Activated CD4-positive, alpha-beta T cell treated with anti-CD3 and anti-CD28 coated beads, Interleukin-2, amount 50 U/mL, for 4 hours (primary cell): ENCODE measurements around the gene CXXC4.

ENCODE experiments used
- DNase-seq, 2 experiments: peaks; one replicate each; pipeline ENCODE4 v3.0.0-alpha.2; 2020

Gene CXXC4

DNA sequence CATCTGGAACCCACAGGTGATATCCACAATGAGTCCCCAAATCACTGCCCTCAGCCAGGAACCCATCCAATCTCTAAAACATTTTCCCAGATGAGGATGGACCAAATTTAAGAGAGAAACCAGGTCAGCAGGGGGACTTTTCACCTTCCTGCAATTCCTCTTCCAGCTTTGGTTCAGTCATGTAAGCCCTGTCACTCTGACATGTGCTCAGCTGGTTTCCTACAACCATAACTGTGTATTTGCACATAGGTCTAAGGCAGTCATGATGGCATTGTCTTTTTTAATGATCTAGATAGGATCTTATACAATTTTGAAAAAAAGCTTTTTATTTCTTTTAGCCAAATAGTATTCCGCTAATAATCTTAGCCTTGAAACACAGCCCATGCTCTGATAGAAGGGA is 6.5 kb downstream of the CXXC4 start:
- no peak for DNase-seq

DNA sequence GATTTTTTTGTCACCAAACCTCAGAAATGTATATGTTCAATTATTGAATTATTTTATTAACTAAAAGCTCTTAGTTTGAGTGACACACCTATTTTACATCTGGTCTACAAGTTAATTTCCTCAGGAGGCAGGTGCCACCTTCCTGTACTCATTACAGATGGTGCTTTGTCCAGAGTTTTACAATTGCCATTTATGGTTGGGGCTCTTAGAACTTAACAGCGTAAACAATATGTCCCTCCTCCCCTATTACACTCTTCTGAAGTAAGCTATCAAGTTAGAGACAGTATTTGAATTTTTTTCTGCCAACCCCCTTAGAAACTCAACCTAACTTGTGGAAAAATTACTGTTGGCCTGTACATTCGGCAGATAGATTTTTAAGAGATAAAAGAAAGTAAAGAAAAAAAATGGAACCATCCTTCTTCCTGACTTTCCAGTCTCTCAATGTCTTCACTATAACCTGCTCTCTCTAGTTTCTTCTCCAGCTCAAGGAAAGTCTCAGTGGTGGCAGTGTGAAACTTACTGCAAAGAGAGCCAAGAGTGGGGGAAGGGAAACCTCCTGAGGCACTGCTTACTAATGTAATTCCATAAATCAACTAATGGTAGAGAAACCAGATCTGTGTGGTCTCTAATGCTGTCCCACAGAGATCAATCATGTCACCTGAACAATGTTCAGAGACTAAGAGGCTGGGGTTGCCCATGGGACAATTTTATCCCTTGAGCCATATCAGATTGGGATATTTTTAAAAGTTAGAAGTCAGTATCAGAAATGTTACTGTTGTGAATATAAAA is 7.8 kb downstream of the CXXC4 start:
- no peak for DNase-seq

DNA sequence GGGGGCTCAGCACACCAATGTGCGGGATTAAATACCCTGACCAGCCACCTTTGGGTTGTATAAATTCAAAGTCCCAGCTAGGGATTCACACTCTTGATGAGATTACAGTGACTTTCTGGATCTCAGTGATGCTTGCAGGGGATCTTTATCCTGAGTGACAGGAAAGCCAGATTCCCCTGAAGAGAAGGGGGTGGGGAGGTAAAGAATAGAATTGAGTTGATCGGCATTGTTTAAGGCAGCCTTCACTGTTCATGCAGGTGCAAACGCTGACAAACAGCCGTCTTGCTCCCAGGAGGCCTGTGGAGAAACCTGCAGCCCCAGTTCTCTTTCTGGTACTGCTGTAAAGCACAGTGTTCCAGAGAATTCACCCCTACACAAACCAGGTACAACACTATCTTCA is 19.0 kb downstream of the CXXC4 start:
- DNase-seq = no peak

DNA sequence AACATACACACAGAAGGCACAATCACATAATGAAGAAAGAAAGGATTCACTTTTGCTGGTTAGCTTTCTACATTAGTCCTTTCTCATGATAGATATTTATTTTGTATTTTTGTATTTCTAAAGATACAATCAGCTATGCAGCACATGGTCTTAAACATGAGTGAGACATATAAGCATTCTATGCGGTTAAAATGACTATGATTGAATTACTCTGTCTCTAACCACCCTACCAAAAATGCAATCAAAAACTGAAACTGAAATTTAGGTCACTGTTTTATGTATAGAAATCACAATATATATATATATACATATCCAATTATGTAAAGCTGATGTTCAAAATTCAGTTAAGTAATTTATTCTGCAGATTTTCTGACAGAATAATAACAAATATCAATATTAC is 21.9 kb downstream of the CXXC4 start:
- no peak for DNase-seq

DNA sequence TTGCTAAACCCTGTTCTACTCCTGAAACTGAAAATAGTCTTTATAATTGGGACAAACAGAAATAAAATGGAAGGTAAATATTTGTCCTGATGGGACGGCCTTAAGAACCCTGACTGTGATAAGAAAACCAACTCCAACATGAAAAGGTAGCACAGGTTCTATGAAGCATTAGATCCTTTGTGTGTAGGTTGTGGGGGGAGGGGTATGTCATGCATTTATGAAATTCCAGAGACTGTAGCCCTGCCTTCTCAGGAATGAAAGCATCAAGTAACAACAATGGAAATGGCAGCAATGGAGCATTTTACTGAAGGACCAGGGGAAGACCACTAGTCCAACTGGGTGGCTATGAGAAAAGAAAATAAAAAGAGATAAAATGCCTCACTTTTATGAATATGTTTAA is 23.9 kb downstream of the CXXC4 start:
- no peak for DNase-seq

DNA sequence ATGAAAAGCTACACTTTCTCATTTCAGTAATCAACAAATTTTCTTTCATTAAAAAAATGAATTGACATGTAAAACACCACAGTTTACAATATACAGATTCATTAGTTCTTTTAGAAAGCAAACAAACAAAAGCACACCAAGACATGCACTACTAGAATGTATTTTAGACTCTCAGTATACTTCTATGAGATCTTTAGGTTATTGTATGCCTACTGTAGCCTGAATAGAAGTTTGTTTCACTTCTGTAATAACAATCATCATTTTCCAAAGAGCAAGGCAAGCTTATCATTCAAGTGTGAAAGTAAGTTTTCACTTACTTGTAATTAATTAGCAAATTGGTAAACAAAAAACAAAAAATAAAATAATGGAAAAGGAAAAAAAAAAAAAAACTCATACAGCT is 24.9 kb downstream of the CXXC4 start:
- DNase-seq = no peak

DNA sequence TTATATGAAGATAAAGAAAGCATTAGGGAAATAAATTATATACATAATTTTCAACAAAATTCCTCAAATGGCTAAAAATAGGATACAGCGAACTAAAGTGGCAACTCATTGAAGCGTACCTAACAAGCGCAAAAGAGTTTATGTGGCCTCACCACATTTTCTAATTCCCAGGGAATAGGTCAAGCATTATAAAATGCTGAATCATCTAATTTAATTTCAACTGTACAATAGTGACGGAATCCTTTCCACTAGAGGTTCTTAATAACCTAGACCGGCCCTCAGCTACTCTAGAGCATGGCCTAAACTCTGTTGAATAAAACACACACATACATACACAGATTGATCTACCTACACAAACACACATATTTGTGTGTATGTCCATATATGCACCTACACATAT is 29.1 kb downstream of the CXXC4 start:
- no peak for DNase-seq

DNA sequence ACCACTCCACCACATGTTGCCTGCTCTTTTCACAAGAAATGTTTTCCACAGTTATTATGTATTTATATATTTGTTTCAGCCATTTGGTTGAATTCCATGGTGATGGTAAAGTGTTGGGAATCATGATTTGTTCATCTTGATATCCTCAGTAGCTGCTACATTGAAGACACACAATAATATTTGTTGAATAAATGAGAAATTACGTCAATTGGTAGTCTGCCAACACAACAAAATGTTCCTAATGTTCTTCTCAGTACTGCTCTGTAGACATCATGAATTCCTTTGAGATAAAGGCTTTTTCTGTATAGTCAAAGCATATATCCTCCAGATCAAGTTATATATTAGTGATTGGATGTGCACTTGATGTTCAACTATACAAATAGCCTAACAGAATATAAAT is 29.5 kb downstream of the CXXC4 start:
- DNase-seq = no peak

DNA sequence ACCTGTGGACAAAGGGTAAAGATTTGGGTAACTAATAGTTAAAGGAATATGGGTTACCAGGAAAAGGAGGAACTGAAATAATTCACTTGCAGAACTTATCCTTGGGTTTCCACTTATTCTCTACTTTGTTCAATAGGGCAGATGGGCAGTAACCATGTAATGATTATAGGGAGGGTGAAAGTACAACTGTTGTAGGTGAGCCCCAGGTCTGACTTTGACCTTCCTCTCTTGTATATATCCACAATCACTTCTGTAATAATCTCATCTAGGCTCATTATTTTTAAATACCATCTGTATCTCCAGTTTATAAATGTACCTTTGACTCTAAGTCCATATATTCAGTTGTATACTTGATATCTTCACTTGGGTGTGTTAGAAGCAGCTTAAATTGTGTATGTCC is 32.1 kb downstream of the CXXC4 start:
- DNase-seq = no peak

DNA sequence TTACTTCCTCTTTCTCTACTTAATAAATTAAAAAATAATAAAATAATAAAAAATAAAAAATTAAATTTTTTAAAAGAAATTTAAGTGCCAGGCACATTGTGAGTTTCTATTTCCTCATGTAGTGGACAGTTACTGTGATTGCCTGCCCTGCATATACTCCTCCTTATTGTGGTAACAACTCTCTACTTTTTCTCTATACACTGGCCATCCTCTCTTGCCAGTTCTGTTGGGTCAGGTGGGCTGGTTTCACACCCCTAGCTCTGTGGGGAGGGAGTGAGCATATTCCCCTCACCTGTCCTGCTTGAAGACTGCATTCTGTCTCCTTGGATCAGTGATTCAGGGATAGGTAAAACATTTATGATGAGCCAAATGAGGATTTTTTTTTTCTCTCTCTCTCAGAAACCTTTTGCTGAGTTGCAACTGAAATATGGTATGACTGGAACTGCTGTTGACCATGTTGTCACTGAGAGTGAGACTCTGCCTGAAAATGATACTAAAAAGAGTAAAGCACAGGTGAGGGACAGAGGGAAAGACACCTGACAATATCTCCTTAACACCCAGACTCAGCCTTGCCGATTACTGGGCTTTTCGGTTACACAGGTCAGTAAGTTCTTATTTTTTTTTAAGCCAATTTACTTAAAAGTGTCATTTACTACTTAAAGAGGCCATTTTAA is 37.2 kb downstream of the CXXC4 start:
- DNase-seq = no peak

DNA sequence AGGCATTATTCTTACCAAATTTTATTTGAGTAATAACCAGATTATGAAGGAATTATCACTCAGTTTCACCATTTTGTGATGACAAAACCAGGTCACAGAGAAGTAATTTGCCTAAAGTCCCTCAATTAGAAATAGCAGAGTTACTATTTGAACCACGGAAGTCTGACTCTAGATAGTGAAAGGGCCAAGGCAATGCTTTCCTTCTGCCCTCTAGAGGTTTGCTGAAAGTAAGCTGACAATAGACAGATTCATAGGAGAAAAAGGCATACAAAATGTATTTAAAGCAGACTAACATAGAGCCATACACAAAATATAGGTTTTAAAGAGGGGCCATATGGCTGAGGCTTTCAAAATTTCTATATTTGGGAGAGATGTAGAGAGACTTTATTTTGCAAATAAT is 43.1 kb downstream of the CXXC4 start:
- no peak for DNase-seq

DNA sequence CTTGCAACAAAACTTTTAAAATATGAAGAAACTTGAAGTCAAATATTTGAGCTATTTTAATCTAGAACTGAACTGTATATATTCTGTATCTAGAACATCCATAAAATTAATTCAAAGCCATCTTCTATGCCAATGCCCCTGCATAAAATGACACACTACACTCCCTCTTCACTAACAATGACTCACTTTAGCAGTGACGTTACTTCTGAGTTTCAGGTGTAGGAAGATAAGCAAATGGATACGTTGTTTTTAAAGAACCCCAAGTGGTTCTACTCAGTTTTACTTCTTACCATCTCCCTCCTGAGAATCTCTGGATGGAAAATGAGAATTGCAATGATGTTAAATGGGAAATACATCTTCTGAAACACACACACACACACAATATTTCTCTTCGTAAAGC is 45.2 kb downstream of the CXXC4 start:
- DNase-seq = no peak

DNA sequence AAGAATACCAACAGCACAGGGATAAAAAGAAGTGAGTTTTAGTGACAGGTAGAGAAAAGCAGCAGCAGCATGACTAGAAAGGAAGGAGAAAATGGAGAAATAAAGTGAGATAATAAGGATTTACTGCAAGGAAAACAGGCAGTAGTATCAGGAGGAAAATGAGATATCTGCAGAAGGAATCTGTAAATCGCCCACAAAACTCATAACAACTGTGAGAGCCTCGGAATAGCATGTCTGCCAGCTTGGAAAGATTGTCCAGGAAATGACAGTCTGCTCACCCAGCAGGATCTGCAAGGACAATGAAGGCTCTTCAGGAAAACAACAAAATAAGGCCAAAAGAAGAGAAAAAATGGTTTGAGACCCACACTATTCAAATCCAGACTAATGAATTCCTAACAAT is 47.4 kb downstream of the CXXC4 start:
- no peak for DNase-seq

DNA sequence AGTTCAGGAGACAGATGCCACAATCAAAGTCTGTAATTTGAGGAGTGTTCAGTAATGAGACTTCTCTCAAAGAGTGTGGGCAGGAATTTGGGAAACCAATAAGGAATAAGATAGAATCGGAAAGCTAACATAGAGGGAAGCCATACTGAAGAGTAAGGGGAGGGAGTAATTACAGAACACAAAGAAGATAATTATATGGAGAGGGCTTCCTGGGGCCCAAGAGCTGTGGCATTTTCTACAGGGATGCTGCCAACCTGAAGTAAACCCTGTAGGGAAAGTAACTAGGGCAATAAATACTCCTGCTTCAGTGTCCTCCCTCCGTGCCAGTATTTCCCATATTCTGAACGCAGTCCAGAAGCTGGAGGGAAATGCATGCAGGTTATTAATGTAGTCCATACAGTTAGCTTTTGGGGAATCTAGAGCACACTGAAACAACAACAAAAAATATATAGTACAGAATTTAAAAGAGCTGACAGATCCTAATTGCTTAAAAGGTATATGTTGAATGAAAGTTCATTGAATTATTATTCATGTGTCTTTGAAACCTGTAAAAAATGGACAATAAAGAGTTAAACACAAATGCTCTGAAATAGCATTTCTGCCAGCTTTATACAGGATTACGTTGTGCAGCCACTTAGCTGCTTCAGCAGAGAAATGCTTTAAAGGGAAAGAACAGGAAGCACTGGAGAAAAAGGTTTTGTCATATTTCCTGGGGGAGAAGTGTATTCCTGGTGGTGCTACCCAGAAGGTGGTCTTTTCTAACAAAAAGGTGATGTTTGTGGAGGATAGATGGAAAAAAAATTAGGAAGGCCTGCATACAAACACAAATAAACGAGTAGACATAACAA is 48.0 kb downstream of the CXXC4 start:
- DNase-seq = no peak

DNA sequence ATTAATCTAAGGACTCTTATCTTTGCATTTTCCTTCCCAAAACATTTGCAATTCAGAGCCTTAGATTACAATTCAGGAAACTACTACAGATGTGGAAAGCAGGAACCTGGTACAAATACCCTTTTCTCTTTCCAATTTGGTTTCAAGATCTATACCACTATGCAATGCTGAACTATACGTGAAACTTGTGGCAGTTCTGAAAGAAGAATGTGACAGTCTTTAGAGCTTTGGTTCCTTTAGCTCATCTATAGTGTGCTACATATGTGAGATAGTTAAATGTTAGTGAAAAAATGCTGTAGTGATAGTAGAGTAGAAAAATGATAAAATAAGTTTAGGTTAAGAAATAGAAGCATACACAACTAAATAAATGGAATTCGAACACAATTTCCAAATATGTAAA is 50.0 kb downstream of the CXXC4 start:
- no peak for DNase-seq

DNA sequence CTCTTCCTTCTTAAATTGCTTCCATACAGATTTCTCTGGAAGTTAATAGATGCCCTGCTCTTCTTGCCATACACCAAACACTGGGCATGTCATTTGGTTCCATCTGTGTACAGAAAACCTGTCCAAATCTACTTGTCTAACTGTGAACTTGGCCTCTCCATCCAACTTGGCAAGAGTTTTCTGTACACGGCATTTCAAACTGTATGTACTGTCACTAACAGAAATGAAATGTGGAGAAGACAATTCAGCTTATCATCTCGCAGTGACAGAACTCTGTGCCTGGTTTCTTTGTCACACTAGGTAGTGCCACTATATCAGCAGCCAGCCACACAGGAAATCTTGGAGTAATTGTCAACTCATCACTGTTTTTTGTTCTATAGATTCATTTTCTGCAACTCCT is 58.2 kb downstream of the CXXC4 start:
- DNase-seq = no peak

DNA sequence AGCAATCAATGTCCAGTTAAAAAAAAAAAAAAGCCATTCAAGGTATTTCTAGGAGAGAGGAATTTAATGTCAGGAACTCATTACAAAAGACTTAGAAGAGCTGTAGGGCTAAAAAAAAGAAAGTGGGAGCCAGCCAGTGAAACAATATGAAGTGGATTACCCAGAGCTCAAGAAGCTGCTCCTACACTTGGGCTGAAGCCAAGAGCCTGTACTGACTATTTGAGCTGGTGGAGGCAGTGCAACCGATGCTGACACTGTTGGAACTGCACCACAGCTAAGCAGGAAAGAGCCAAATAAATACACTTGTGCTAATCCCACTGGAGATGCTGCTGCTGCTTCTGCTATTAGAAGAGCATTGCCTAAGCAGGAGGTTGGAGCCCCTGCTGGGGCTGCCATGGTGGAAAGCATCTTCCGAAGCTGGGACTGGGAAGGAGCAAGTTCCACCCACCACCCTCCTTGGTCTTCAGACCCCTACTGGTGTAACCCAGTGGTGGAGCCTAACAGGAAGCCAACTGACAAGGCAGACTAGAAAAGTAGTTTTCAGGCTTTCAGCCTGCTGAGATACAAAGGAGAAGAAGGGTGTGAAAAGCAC is 65.4 kb downstream of the CXXC4 start:
- DNase-seq = no peak

DNA sequence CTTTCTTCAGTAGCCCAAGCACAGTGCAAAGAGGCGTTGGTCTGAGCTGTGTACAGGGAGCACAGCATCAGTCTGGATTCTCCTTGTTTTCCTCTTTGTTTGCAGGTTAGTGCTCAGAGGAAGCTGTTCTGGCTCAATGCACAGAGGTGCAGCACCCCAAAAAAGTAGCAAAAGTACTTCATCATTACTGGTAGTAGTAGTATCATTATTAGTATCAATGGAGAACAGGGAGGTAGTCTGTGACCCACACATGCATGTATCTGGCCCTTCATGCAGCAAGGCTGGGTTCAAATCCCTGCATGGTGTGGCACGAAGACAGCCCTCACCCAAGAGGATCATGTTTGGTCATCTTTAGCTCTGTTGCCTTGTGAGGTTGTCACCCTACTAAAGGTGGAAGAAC is 68.7 kb downstream of the CXXC4 start:
- DNase-seq = no peak

DNA sequence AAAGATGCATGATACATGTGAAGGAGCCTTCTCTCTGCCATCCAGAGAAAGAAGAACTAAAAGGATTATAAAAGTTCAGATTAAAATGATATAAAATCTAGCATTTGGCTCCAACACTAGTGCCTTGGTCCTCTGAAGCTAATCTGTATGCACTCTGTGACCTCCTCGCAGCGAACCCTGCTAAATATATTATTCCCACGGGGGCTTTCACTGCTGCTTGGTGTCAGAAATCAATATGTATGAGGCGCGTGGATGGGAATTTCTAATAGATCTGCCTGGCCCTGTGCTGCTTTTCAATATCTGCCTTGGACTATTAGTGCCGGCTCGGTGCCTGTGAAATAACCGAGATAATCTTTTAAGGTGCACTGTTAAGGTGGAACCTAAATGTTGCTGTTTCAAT is 69.7 kb downstream of the CXXC4 start:
- no peak for DNase-seq

DNA sequence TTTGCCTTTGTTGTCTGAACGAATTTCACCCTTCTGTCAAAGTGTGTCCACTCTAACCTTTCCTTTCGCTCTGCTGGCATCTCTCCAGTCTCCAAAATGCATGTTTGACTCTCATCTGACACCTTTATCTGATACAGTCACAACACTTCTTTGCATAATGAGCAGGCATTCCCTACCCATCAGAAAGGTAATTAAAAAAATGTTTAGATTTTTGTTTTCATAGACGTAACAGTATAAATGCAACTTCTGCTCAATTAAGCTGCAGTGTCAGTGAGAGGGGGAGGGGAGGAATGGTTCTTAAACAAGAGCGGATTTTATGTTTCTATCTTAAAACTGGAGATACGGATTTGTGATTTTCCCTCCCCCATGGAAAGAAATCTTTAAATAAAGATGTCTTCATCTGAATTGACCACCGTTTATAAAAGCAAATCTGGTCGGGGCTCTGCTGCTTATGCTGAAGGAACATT is 70.2 kb downstream of the CXXC4 start:
- DNase-seq = no peak

DNA sequence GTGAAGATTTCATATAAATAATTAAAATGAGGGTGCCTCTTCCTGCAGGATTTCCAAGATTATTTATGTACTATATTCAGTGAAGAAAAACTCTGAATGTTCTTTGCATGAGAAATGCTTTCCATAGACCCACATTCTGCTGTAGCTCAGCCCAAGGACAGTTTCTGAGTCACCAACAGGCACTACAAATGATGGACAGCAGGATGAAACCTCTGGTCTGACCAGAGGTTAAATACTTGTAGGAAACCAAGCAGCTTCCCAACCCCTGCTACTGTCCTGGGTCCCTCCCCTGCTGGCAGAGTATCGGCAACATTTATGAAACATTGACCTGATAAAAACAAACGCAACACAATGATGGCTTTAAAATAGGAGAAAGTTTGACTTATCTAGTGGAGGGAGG is 73.1 kb downstream of the CXXC4 start:
- DNase-seq = no peak

DNA sequence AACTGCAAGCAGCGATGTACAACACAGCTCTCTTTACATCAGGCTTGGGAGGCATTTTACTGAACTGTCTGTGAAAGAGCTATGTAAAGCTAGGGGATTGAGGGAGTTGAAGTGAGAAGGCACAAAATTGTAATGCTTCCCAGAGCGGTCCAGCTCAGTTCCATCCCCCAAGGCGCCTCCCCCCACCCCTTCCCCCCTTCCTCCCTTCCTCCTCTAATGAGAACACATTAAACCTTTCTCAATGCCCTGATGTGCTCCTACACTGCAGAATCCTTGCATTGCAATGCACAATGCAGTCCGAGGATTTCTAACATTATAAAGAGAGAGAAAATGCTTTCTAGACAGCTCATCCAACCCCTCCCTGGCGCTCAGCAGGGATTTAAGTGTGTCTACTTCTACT is 73.9 kb downstream of the CXXC4 start:
- no peak for DNase-seq
